ENCODE measurements around the gene S100A14. TPM values are rescaled to one million over a fixed set of nuclear protein-coding genes. Genes with fewer than 3 reads are reported as not detected.
A peak's percentile ranks its signal among the peaks of the same experiment; 100 is the strongest.

S100A14 gene
- total and polyA plus RNA-seq, 9 of the 15 experiments (the other 6 are each of a cell fraction or from before 2014, with no cell fraction given) = 0.10 to 0.64 (median 0.24) TPM; not detected in 3

DNA sequence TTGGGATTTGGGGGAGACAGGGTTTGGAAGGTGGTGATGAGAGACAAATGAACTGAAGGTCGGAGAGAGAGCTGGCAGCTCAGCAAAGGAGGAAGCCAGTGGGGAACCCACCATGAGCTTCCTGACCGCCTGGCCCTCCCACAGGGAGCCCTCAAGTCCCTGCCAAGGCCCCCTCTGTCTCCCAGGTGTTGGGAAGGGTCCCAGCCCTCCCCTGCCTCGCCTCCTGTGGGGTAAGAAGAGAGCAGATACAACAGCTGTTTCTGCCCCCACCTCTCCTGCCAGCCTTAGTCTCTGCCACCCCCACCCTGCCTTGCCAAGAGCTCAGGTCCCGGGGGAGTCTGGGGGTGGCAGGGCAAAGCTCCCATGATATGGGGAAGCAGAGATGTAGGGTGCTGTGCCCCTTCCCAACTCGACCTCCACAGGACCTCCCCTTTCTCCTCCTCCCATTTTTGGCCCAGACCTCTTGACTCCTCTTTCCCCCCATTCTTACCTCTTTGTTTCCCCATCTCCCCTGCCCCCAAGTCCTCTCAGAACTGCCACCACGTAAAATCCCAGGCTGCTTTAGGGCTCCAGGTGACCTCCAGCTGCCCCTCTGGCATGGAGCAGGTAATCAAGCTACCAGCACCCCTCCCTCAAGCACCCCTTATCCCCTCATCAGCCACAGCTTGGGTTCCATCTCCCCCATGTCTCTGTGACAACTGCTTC is 12.7 kb upstream of the S100A14 start:
- DNase-seq (ENCODE audit: extremely low read depth in 1 of 4, low spot score in 3 of 4) (no peak), ATAC-seq (no peak), FAIRE-seq (no peak)
- Histone ChIP-seq H3K4me3 (peak overlapping the region; percentile 20; the same call in 1 of the 2 replicates), H3K36me3 (ENCODE audit: control insufficient read depth, insufficient read depth, low read length) (peaks cover 9% of the 10 kb centered on the region; the same call in 2 of the 3 replicates), H3K27me3 (ENCODE audit: control insufficient read depth in 2 of 2, insufficient read depth in 2 of 2, low read length in 2 of 2) (no peaks in the 10 kb centered on the region), H4K20me1 (replicated peaks; ENCODE audit: control insufficient read depth, insufficient read depth, low read length) (no peaks in the 10 kb centered on the region), H3K4me1 (replicated peaks in 1 of 2; ENCODE audit: control insufficient read depth in 2 of 2, insufficient read depth in 2 of 2, low read length in 2 of 2) (peaks cover 31 to 48% of the 10 kb centered on the region in 2 experiments), H3K9ac (ENCODE audit: insufficient read depth in 1 of 2, low read depth in 2 of 2, low read length in 2 of 2) (peak overlapping the region; percentile 30 to 90; a peak in 3 of 4 replicates), H3K9me3 (replicated peaks; ENCODE audit: control insufficient read depth, insufficient read depth, low read depth, low read length) (no peaks in the 10 kb centered on the region), H2AFZ (ENCODE audit: low read depth, low read length) (peak overlapping the region; percentile 97), H3K9me1 (ENCODE audit: control insufficient read depth, insufficient read depth, low read length) (no peaks in the 10 kb centered on the region), H3K79me2 (ENCODE audit: control insufficient read depth, insufficient read depth, low read length) (peaks cover 6% of the 10 kb centered on the region; the same call in 1 of the 3 replicates), H3K27ac (ENCODE audit: extremely low read depth, low read depth, low read length) (peak overlapping the region; percentile 31; the same call in 1 of the 3 replicates), H3K4me2 (ENCODE audit: insufficient read depth, low read length) (peak overlapping the region; percentile 86)
- WGBS (ENCODE audit: insufficient coverage, low coverage, missing lambda C conversion rate) = 33% methylated on average over 6 of the region's 6 CpGs
- intact Hi-C loops (cut with micrococcal nuclease) (no loop called here), in situ Hi-C loops (cut with MboI) (no loop called here)
- TSS peak; percentile 69 for BruUV-seq (replicated peaks)
- POLR2A ChIA-PET = interaction anchor here (1.1 to 4.3 kb wide), 8 partner anchors 10 to 256 kb away, joined by 3 to 70 read pairs (median 6); partner anchors contain the start of gene S100A14
- CTCF ChIA-PET (ENCODE audit: low intra/inter-chr PET ratio) = no interaction called here
- no peak for TF ChIP-seq ZFX (CRISPR knock-in tag; IDR thresholded peaks at IDR 0.05)
- TF ChIP-seq ZNF224 (CRISPR knock-in tag; IDR thresholded peaks at IDR 0.05) = no peak
- no peak for TF ChIP-seq ZNF609 (CRISPR knock-in tag; IDR thresholded peaks at IDR 0.05; ENCODE audit: borderline replicate concordance)
- TF ChIP-seq FUS (optimal IDR thresholded peaks at IDR 0.05; ENCODE audit: low read depth, low read length) = no peak
- TF ChIP-seq ETV1 (tag; conservative IDR thresholded peaks at IDR 0.05; ENCODE audit: low read depth) = no peak
- no peak for TF ChIP-seq FOSL1 (tag; conservative IDR thresholded peaks at IDR 0.05)
- no peak for TF ChIP-seq LCOR (CRISPR knock-in tag; IDR thresholded peaks at IDR 0.05)
- TF ChIP-seq ATF3 (IDR thresholded peaks at IDR 0.05) = no peak
- TF ChIP-seq ATF3 (CRISPR knock-in tag; conservative IDR thresholded peaks at IDR 0.05) = no peak
- no peak for TF ChIP-seq MCM5 (IDR thresholded peaks at IDR 0.05; ENCODE audit: low read depth)
- TF ChIP-seq HOMEZ (CRISPR knock-in tag; IDR thresholded peaks at IDR 0.05) = no peak
- no peak for TF ChIP-seq PHTF2 (CRISPR knock-in tag; IDR thresholded peaks at IDR 0.05)
- no peak for TF ChIP-seq ATF2 (CRISPR knock-in tag; IDR thresholded peaks at IDR 0.05)

Data from K562 (cell line).